Panc1 (cell line): ENCODE data around the gene CPT1B. TPM values are rescaled to one million over a fixed set of nuclear protein-coding genes. Genes with fewer than 3 reads are reported as not detected.
A peak's percentile ranks its signal among the peaks of the same experiment; 100 is the strongest.

Source experiments
- ATAC-seq: fragments of 200-7000 bp; cut with Tn5 transposase; 2 replicates; pipeline ENCODE4 v1.9.1; 2020; ENCODE audit warnings: mild to moderate bottlenecking, moderate library complexity
- BruUV-seq: library from RNA; stranded (reverse); fragments of 400-500 nt; replicated peaks from 2 replicates; lab custom pipeline; 2021; lab: Mats Ljungman, UMichigan
- CTCF ChIA-PET: fragments of 300-600 bp; sonication (Branson Sonifier 250); formaldehyde crosslinking; loops from one replicate; lab custom pipeline; 2022; ENCODE audit warnings: antibody characterized with exemption; lab: Charles Lee
- POLR2A ChIA-PET: fragments of 300-600 bp; sonication (Branson Sonifier 250); formaldehyde crosslinking; loops from one replicate; lab custom pipeline; 2022; ENCODE audit warnings: antibody characterized with exemption; lab: Charles Lee
- DNase-seq: peaks from one replicate; pipeline ENCODE4 v3.0.0-alpha.2; 2010; ENCODE audit warnings: low read depth, low spot score
- H3K27ac ChIP-seq: 2 replicates; pipeline ENCODE4 v1.5.1; 2011; ENCODE audit warnings: mild to moderate bottlenecking, low read length, inconsistent platforms
- H3K27me3 ChIP-seq: fragments of 200-500 bp; sonication (Bioruptor generic); 2 replicates; pipeline ENCODE4 v1.6.0; 2014; ENCODE audit warnings: low read length, inconsistent platforms; ENCODE audit not compliant: control insufficient read depth, insufficient read depth
- H3K36me3 ChIP-seq: fragments of 200-500 bp; sonication (Bioruptor generic); 2 replicates; pipeline ENCODE4 v1.5.1; 2014; ENCODE audit warnings: inconsistent platforms, mild to moderate bottlenecking, low read length, moderate library complexity; ENCODE audit not compliant: control insufficient read depth, insufficient read depth
- H3K4me1 ChIP-seq: 2 replicates; pipeline ENCODE4 v1.5.1; 2011; ENCODE audit warnings: inconsistent platforms, mild to moderate bottlenecking, low read length, moderate library complexity; ENCODE audit not compliant: control insufficient read depth, insufficient read depth
- H3K4me3 ChIP-seq, 2 experiments: 2 replicates each; pipeline ENCODE4 v1.5.1; 2011 to 2012; ENCODE audit warnings: low read depth in 2 of 2, low read length in 2 of 2, mild to moderate bottlenecking in 2 of 2, inconsistent platforms in 1 of 2, moderate library complexity in 1 of 2
- H3K9me3 ChIP-seq: fragments of 200-500 bp; sonication (Bioruptor generic); 2 replicates; pipeline ENCODE4 v1.5.1; 2014; ENCODE audit warnings: low read depth, mild to moderate bottlenecking, inconsistent platforms, low read length, moderate library complexity; ENCODE audit not compliant: control insufficient read depth, insufficient read depth
- CTCF ChIP-seq: fragments of 450-650 bp; IDR thresholded peaks from 2 replicates; pipeline ENCODE4 v1.5.1; 2017; ENCODE audit warnings: mild to moderate bottlenecking
- POLR2AphosphoS5 ChIP-seq: IDR thresholded peaks from 2 replicates; pipeline ENCODE4 v1.6.1; 2012; ENCODE audit warnings: mild to moderate bottlenecking, low read depth, low read length, moderate library complexity
- REST ChIP-seq, 2 experiments: IDR thresholded peaks; 2 replicates each; pipeline ENCODE4 v1.6.1; 2011 to 2012; ENCODE audit warnings: low read depth in 2 of 2, control low read depth in 1 of 2, low read length in 1 of 2, mild to moderate bottlenecking in 1 of 2, moderate library complexity in 1 of 2; ENCODE audit not compliant: insufficient read depth in 1 of 2
- SIN3A ChIP-seq: IDR thresholded peaks from 2 replicates; pipeline ENCODE4 v1.6.1; 2012; ENCODE audit warnings: low read depth, mild to moderate bottlenecking, low read length, moderate library complexity, borderline replicate concordance; ENCODE audit not compliant: insufficient read depth
- TCF7L2 ChIP-seq: IDR thresholded peaks from 2 replicates; pipeline ENCODE4 v1.6.1; 2011; ENCODE audit warnings: mild to moderate bottlenecking, low read depth, low read length, inconsistent platforms
- in situ Hi-C: cut with HindIII; loops from 2 replicates; pipeline ENCODE4 v1.10.0; 2016; ENCODE audit warnings: low sequenced_read_pairs, low pct_unique_long_range_greater_than_20kb
- intact Hi-C: fragments of 100-400 bp; cut with micrococcal nuclease; formaldehyde crosslinking; loops from one replicate; pipeline ENCODE4 v1.10.0; 2022; ENCODE audit not compliant: unreplicated experiment
- total RNA-seq: library from RNA; stranded (reverse); gene quantifications from one replicate; pipeline ENCODE4 v1.2.1, GENCODE V29; 2021; ENCODE audit not compliant: unreplicated experiment

CPT1B gene
- total RNA-seq, 1 experiment from 2014 or later, result 18.4 TPM

DNA sequence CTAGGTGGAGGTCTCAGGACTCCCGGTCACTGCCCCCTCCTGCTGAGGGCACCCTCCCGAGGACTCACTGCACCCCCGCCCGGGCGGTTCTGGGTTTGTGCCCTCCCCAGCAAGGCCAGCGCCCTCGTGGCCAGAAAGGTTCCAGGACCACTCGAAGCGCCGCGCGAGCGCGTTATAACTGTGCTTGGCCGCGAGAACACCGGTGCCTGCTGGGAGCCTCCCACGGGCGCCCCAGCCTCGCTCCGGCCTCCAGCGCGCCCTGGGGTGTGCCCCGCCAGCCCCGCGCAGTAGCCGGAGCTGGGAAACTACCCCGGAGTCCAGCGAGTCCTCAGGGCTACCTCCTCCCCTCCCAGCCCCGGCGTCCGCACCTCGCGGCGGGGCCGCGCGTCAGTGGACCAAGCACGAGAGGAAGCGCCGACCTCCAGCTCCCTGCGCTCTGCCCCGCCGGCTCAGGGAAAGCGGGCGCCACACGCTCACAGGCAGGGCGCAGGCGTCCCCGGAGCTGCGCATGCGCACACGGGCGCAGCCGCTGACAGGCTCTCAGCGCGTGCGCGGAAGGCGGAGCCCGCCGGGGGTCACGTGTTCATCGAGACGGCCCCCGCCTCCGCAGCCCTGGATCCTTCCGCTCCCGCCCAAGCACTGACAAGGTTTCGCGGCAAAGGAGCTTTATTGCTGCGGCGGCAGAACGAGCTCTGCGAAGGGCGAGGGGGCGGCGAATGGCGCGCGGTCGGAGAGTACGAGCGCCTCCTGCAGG lies 52.9 kb downstream of the CPT1B start, which contains the start of gene SCO2:
Gene SCO2, minus strand, starts transcription at position 495 of the 754 bp plus-strand sequence. CDS start 1,187 bp downstream, outside the sequence.
- intact Hi-C loops, result no loop called here
- H3K27ac ChIP-seq, result peak within 1 kb of the TSS; percentile 82
- peak within 1 kb of the TSS; percentile 65 to 69 for H3K4me3 ChIP-seq
- in situ Hi-C loops, result no loop called here
- no TSS peak for BruUV-seq
- H3K36me3 ChIP-seq, result no peaks in the 10 kb centered on the region; the same call in 1 of the 2 replicates
- H3K9me3 ChIP-seq, result no peaks in the 10 kb centered on the region
- POLR2A ChIA-PET, result interaction anchor here (0.5 kb wide), 1 partner anchor 24 kb away, joined by 3 read pairs; no protein-coding TSS in a partner anchor
- ATAC-seq, result peak; percentile 56
- TF ChIP-seq TCF7L2, result no peak
- no peak for TF ChIP-seq CTCF
- TF ChIP-seq POLR2AphosphoS5, result peak; percentile 39
- no peak; the same call in 1 of the 2 replicates for TF ChIP-seq SIN3A
- H3K27me3 ChIP-seq, result no peaks in the 10 kb centered on the region
- CTCF ChIA-PET, result interaction anchor here (0.7 to 1.4 kb wide), 5 partner anchors 10 to 95 kb away, joined by 3 to 12 read pairs (median 9); partner anchors contain the start of genes LMF2 and NCAPH2
- peaks cover 4% of the 10 kb centered on the region for H3K4me1 ChIP-seq
- DNase-seq, result no peak

- CTCF ChIA-PET, result no interaction called here
- intact Hi-C loops, result no loop called here
- DNase-seq, result no peak
These were observed 53.5 kb downstream of the CPT1B start for GRCh38 chr22:50524676-50525103.

More at GRCh38 chr22:50524676-50525103, 53.5 kb downstream of the CPT1B start:
- no peaks in the 10 kb centered on the region for H3K27me3 ChIP-seq
- peak overlapping the region; percentile 82 for H3K27ac ChIP-seq
- no TSS peak for BruUV-seq
- POLR2A ChIA-PET, result no interaction called here
- TF ChIP-seq REST (IDR thresholded peaks at IDR 0.05; ENCODE audit: insufficient read depth in 1 of 2, low read depth in 2 of 2, low read length in 1 of 2), result no peak
- H3K9me3 ChIP-seq, result no peaks in the 10 kb centered on the region
- peaks cover 4% of the 10 kb centered on the region for H3K4me1 ChIP-seq
- in situ Hi-C loops, result no loop called here
- no peaks in the 10 kb centered on the region; the same call in 1 of the 2 replicates for H3K36me3 ChIP-seq
- no peak for ATAC-seq
- peak overlapping the region; percentile 65 to 69 for H3K4me3 ChIP-seq
